NB4 (cell line): Measurements from ENCODE around the gene KLRC3.

Source experiments
- CTCF ChIP-seq: IDR thresholded peaks from one replicate; pipeline ENCODE4 v1.5.1; 2012; ENCODE audit warnings: low read depth, low read length
- MYC ChIP-seq: IDR thresholded peaks from 2 replicates; pipeline ENCODE4 v1.6.1; 2011; ENCODE audit warnings: low read depth, low read length
- POLR2A ChIP-seq: IDR thresholded peaks from 2 replicates; pipeline ENCODE4 v1.6.1; 2011; ENCODE audit warnings: mild to moderate bottlenecking; ENCODE audit not compliant: insufficient read length; ENCODE audit errors: extremely low read depth

- no peak for TF ChIP-seq CTCF
- no peak for TF ChIP-seq MYC
- TF ChIP-seq POLR2A = no peak
Observed at GRCh38 chr12:10388624-10389413, 31.6 kb downstream of the KLRC3 start.
